Measurements from ENCODE around the gene LRRC58.

DNA sequence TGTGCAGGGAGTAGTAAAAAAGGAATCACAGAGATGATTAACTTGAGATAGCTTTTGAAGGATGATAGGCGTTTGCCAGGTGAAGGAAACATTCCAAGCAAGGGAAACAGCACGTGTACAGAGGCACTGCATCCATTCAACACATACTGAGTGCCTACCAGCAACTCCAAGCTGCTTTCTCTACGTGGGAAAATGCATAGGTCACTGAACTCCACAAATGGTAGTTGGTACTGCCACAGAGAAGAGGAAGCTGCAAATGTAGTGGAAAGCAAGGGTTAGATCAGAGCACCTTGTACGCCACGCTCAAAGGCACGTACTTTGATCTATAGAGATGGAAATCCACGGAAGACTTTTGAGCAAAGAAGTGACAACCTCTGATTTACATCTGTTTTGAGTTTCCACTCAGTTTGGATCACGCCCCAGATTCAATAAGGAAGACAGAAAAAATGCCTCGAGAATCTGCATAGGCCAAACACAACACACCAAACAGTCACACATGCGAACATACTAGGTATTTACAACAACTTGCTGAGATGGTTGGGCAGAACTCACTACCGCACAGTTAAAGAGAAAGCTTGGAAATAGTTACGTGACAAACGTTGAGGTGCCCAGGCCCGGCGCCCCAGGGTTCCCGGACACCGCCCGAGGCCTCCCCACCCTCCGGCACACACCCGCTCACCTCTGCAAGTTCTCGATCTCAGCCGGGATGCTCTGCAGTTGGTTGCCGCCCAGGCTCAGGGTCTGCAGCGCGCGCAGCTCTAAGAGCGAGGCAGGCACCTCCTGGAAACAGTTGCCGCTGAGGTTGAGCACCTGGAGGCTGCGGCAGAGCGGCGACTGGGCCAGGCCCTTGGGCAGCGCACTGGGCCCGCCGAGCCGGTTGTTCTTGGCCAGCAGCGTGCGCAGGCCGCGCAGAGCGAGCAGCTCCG is 826 bp downstream of the LRRC58 start:
- TF ChIP-seq EP300 (IDR thresholded peaks at IDR 0.05) (no peak), CTCF (IDR thresholded peaks at IDR 0.05) (no peak), POLR2A (IDR thresholded peaks at IDR 0.05) (no peak)

All from upper lobe of left lung (tissue), 4 donors.